WTC11 (cell line): ENCODE results near the gene NR3C2. TPM values are rescaled to one million over a fixed set of nuclear protein-coding genes. Genes with fewer than 3 reads are reported as not detected.

Experiments used
- ATAC-seq: fragments of 200-7000 bp; cut with Tn5 transposase; 2 replicates; pipeline ENCODE4 v1.10.0; 2021; ENCODE audit warnings: mild to moderate bottlenecking, moderate library complexity
- CTCF ChIA-PET: fragments of 300-600 bp; sonication (Branson Sonifier 250); formaldehyde crosslinking; loops from one replicate; lab custom pipeline; 2021; ENCODE audit warnings: antibody characterized with exemption; lab: Charles Lee
- POLR2A ChIA-PET: fragments of 350-600 bp; sonication (Branson Sonifier 250); formaldehyde crosslinking; loops from one replicate; lab custom pipeline; 2021; ENCODE audit warnings: antibody characterized with exemption; lab: Charles Lee
- DNase-seq: peaks from one replicate; pipeline ENCODE4 v3.0.0; 2021; ENCODE audit warnings: low spot score
- H3K27ac Mint-ChIP-seq: 2 replicates; pipeline ENCODE4 v1.8.0; 2021; ENCODE audit warnings: mixed read lengths
- H3K27me3 Mint-ChIP-seq: 2 replicates; pipeline ENCODE4 v1.8.0; 2021; ENCODE audit warnings: low read depth, mild to moderate bottlenecking, moderate library complexity, mixed read lengths
- H3K36me3 Mint-ChIP-seq: 2 replicates; pipeline ENCODE4 v1.8.0; 2021; ENCODE audit warnings: mixed read lengths
- H3K4me1 Mint-ChIP-seq: 2 replicates; pipeline ENCODE4 v1.8.0; 2022; ENCODE audit warnings: mixed read lengths
- H3K4me3 Mint-ChIP-seq: 2 replicates; pipeline ENCODE4 v1.8.0; 2021; ENCODE audit warnings: mild to moderate bottlenecking, moderate library complexity, mixed read lengths
- H3K9me3 Mint-ChIP-seq: 2 replicates; pipeline ENCODE4 v1.8.0; 2021; ENCODE audit warnings: mixed read lengths
- AR ChIP-seq: fragments of 250-450 bp; sonication (Bioruptor Pico); IDR thresholded peaks from 2 replicates; pipeline ENCODE4 v1.9.0; 2021; ENCODE audit warnings: mild to moderate bottlenecking
- ATF1 ChIP-seq: sonication (generic); formaldehyde crosslinking; IDR thresholded peaks from 2 replicates; pipeline ENCODE4 v1.8.1; 2023; ENCODE audit warnings: mild to moderate bottlenecking, moderate library complexity, missing genetic modification reagents
- CREB1 ChIP-seq: sonication (generic); formaldehyde crosslinking; IDR thresholded peaks from 2 replicates; pipeline ENCODE4 v1.8.0; 2023; ENCODE audit warnings: mild to moderate bottlenecking, missing genetic modification reagents
- CREM ChIP-seq: sonication (generic); formaldehyde crosslinking; IDR thresholded peaks from 2 replicates; pipeline ENCODE4 v1.8.1; 2022; ENCODE audit warnings: mild to moderate bottlenecking, missing genetic modification reagents, moderate library complexity
- CTCF ChIP-seq: fragments of 200-600 bp; IDR thresholded peaks from 2 replicates; pipeline ENCODE4 v1.8.0; 2022; ENCODE audit warnings: antibody characterized with exemption
- ETV6 ChIP-seq: sonication (generic); formaldehyde crosslinking; IDR thresholded peaks from 2 replicates; pipeline ENCODE4 v1.8.1; 2022; ENCODE audit warnings: mild to moderate bottlenecking, missing genetic modification reagents
- FOXJ3 ChIP-seq: sonication (generic); formaldehyde crosslinking; IDR thresholded peaks from 2 replicates; pipeline ENCODE4 v1.9.0; 2021; ENCODE audit warnings: missing genetic modification reagents, mild to moderate bottlenecking, borderline replicate concordance
- FOXP1 ChIP-seq: sonication (generic); formaldehyde crosslinking; IDR thresholded peaks from 2 replicates; pipeline ENCODE4 v1.8.0; 2022; ENCODE audit warnings: missing genetic modification reagents, mild to moderate bottlenecking, moderate library complexity, borderline replicate concordance
- HMGXB4 ChIP-seq: sonication (generic); formaldehyde crosslinking; IDR thresholded peaks from 2 replicates; pipeline ENCODE4 v1.8.1; 2023; ENCODE audit warnings: mild to moderate bottlenecking, moderate library complexity, missing genetic modification reagents
- MLX ChIP-seq: sonication (generic); formaldehyde crosslinking; IDR thresholded peaks from 2 replicates; pipeline ENCODE4 v1.8.1; 2023; ENCODE audit warnings: mild to moderate bottlenecking, missing genetic modification reagents, moderate library complexity
- NFE2L1 ChIP-seq: sonication (generic); formaldehyde crosslinking; IDR thresholded peaks from 2 replicates; pipeline ENCODE4 v1.8.1; 2023; ENCODE audit warnings: missing genetic modification reagents
- OVOL2 ChIP-seq: fragments of 250-450 bp; sonication (Bioruptor Pico); IDR thresholded peaks from 2 replicates; pipeline ENCODE4 v1.9.0; 2021; ENCODE audit warnings: mild to moderate bottlenecking, borderline replicate concordance
- RELA ChIP-seq: sonication (generic); formaldehyde crosslinking; IDR thresholded peaks from 2 replicates; pipeline ENCODE4 v1.8.1; 2022; ENCODE audit warnings: missing genetic modification reagents, mild to moderate bottlenecking, borderline replicate concordance
- SP1 ChIP-seq: sonication (generic); formaldehyde crosslinking; conservative IDR thresholded peaks from 2 replicates; pipeline ENCODE4 v1.8.1; 2022; ENCODE audit warnings: missing genetic modification reagents
- ZMAT4 ChIP-seq: fragments of 250-450 bp; sonication (Bioruptor Pico); IDR thresholded peaks from 2 replicates; pipeline ENCODE4 v1.9.0; 2021; ENCODE audit warnings: mild to moderate bottlenecking
- ZNF396 ChIP-seq: fragments of 250-450 bp; sonication (Bioruptor Pico); IDR thresholded peaks from 2 replicates; pipeline ENCODE4 v1.8.0; 2021; ENCODE audit warnings: mild to moderate bottlenecking, moderate library complexity, borderline replicate concordance
- ZNF671 ChIP-seq: fragments of 250-450 bp; sonication (Bioruptor Pico); IDR thresholded peaks from 2 replicates; pipeline ENCODE4 v1.8.0; 2021; ENCODE audit warnings: mild to moderate bottlenecking
- total RNA-seq: library from RNA; stranded (reverse); gene quantifications from 3 replicates; pipeline ENCODE4 v1.2.3, GENCODE V29; 2021
- TF ChIP-seq, protein P1 (sequence below): sonication (generic); formaldehyde crosslinking; IDR thresholded peaks from 2 replicates; pipeline ENCODE4 v1.8.0; 2022; ENCODE audit warnings: mild to moderate bottlenecking, missing genetic modification reagents
- TF ChIP-seq, protein P2 (sequence below): fragments of 250-450 bp; sonication (Bioruptor Pico); IDR thresholded peaks from 2 replicates; pipeline ENCODE4 v1.9.0; 2021; ENCODE audit warnings: mild to moderate bottlenecking, borderline replicate concordance

The NR3C2 gene
- total RNA-seq, 1 experiment from 2014 or later: 2.8 TPM

DNA sequence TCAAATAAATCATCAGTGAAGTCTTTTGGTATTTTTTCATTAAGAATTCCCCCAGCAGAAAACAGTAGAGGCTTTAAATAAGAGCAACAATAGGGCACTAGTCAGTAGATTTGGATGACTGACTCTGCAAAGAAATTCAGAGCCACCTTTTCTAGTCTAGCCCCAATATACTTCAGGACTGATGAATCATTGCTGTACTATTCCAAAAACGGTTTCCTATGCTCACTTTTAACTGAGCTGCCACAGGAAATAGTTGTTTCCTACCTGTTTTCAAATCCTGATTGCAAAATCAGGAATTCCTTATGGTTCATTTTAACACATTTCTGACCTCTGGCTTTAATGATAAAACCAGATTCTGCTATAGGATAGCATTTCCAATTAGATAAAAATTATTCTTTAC, 171.6 kb downstream of the NR3C2 start (continued):
- TF ChIP-seq AR (CRISPR knock-in tag) (no peak), CREB1 (CRISPR knock-in tag) (no peak), SP1 (CRISPR knock-in tag) (no peak), MLX (CRISPR knock-in tag) (no peak)
- TF ChIP-seq, protein P1, sequence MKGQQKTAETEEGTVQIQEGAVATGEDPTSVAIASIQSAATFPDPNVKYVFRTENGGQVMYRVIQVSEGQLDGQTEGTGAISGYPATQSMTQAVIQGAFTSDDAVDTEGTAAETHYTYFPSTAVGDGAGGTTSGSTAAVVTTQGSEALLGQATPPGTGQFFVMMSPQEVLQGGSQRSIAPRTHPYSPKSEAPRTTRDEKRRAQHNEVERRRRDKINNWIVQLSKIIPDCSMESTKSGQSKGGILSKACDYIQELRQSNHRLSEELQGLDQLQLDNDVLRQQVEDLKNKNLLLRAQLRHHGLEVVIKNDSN: no peak

DNA sequence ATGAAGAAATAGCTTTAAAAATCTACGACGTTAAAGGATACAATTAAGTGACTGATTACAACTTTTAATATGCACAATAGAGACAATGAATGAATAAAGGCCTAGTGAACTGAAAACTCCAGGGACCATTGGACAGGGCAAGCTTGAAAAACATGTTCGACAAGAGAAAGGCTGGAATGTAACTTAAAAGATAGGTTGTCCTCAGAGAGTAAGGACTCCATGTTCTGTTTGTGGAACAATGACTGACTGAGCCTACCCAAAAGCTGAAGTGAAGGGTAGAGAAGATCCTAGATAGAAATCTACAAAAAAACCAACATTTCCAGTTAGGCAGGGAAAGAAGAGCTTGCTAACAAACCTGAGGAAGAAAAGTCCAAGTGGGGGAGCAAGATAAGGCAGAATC, 173.4 kb downstream of the NR3C2 start:
- TF ChIP-seq RELA (CRISPR knock-in tag) (no peak), ATF1 (CRISPR knock-in tag) (no peak), NFE2L1 (CRISPR knock-in tag) (no peak), MLX (CRISPR knock-in tag) (no peak), HMGXB4 (CRISPR knock-in tag) (no peak)
- no peaks in the 10 kb centered on the region for H3K36me3 Mint-ChIP-seq
- CTCF ChIA-PET: no interaction called here
- H3K27me3 Mint-ChIP-seq: no peaks in the 10 kb centered on the region
- H3K4me3 Mint-ChIP-seq: no peak overlapping the region
- H3K9me3 Mint-ChIP-seq: 0 out of 2 replicates have a peak, but pooled peaks cover 5% of the 10 kb centered on the region
- H3K4me1 Mint-ChIP-seq: peaks cover 4% of the 10 kb centered on the region
- no peak overlapping the region for H3K27ac Mint-ChIP-seq
- DNase-seq: no peak
- no peak for ATAC-seq
- POLR2A ChIA-PET: no interaction called here

DNA sequence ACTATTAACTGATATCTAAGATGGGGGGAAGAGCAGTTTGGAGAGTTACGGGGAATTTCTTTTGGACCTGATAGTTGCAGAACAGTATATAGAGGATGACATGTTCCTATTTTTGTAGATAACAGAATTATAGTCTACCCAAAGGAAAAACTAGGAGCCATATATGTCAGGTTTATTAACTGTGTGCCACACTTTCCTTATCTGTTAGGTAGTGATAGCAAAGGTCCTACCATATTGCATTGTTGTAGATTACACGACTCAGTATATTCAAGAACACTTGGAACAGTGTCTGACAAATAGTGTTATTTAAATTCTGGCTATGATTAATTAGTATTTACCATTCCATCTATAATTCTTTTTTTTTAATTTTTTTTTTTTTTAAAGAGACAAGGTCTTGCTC, 175.3 kb downstream of the NR3C2 start:
- DNase-seq: no peak
- no peak overlapping the region for H3K27ac Mint-ChIP-seq
- peaks cover 4% of the 10 kb centered on the region for H3K4me1 Mint-ChIP-seq
- no peaks in the 10 kb centered on the region for H3K27me3 Mint-ChIP-seq
- H3K4me3 Mint-ChIP-seq: no peak overlapping the region
- ATAC-seq: no peak
- CTCF ChIA-PET: no interaction called here
- POLR2A ChIA-PET: no interaction called here
- H3K36me3 Mint-ChIP-seq: no peaks in the 10 kb centered on the region
- H3K9me3 Mint-ChIP-seq: 0 out of 2 replicates have a peak, but pooled peaks cover 5% of the 10 kb centered on the region
- no peak for TF ChIP-seq FOXJ3 (CRISPR knock-in tag)
- no peak for TF ChIP-seq ETV6
- no peak for TF ChIP-seq ZMAT4
- TF ChIP-seq FOXP1 (CRISPR knock-in tag): no peak
- no peak for TF ChIP-seq ZNF396 (CRISPR knock-in tag)
- no peak for TF ChIP-seq CREM (CRISPR knock-in tag)
- TF ChIP-seq, protein P2, sequence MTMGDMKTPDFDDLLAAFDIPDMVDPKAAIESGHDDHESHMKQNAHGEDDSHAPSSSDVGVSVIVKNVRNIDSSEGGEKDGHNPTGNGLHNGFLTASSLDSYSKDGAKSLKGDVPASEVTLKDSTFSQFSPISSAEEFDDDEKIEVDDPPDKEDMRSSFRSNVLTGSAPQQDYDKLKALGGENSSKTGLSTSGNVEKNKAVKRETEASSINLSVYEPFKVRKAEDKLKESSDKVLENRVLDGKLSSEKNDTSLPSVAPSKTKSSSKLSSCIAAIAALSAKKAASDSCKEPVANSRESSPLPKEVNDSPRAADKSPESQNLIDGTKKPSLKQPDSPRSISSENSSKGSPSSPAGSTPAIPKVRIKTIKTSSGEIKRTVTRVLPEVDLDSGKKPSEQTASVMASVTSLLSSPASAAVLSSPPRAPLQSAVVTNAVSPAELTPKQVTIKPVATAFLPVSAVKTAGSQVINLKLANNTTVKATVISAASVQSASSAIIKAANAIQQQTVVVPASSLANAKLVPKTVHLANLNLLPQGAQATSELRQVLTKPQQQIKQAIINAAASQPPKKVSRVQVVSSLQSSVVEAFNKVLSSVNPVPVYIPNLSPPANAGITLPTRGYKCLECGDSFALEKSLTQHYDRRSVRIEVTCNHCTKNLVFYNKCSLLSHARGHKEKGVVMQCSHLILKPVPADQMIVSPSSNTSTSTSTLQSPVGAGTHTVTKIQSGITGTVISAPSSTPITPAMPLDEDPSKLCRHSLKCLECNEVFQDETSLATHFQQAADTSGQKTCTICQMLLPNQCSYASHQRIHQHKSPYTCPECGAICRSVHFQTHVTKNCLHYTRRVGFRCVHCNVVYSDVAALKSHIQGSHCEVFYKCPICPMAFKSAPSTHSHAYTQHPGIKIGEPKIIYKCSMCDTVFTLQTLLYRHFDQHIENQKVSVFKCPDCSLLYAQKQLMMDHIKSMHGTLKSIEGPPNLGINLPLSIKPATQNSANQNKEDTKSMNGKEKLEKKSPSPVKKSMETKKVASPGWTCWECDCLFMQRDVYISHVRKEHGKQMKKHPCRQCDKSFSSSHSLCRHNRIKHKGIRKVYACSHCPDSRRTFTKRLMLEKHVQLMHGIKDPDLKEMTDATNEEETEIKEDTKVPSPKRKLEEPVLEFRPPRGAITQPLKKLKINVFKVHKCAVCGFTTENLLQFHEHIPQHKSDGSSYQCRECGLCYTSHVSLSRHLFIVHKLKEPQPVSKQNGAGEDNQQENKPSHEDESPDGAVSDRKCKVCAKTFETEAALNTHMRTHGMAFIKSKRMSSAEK: no peak
- TF ChIP-seq CTCF: no peak
- no peak for TF ChIP-seq OVOL2
- TF ChIP-seq ZNF671 (CRISPR knock-in tag): no peak
